Caco-2 (cell line): ENCODE measurements around the gene SHISA2. TPM values are rescaled to one million over a fixed set of nuclear protein-coding genes. Genes with fewer than 3 reads are reported as not detected.

ENCODE experiments used
- BruUV-seq: library from RNA; stranded (reverse); fragments of 400-500 nt; replicated peaks from 2 replicates; lab custom pipeline; 2021; lab: Mats Ljungman, UMichigan
- CTCF ChIA-PET: fragments of 300-600 bp; sonication (Branson Sonifier 250); formaldehyde crosslinking; loops from one replicate; lab custom pipeline; 2022; ENCODE audit warnings: antibody characterized with exemption; lab: Charles Lee
- POLR2A ChIA-PET: fragments of 300-600 bp; sonication (Branson Sonifier 250); formaldehyde crosslinking; loops from one replicate; lab custom pipeline; 2022; ENCODE audit warnings: antibody characterized with exemption; lab: Charles Lee
- DNase-seq, 2 experiments: peaks; one replicate each; pipeline versions ENCODE4 v3.0.0 to v3.0.0-alpha.2; 2020 to 2022
- H3K27me3 ChIP-seq: replicated peaks from 2 replicates; pipeline ENCODE4 v1.6.0; 2011; ENCODE audit warnings: low read length; ENCODE audit not compliant: control insufficient read depth, insufficient read depth
- H3K36me3 ChIP-seq: 2 replicates; pipeline ENCODE4 v1.5.1; 2011; ENCODE audit warnings: low read length; ENCODE audit not compliant: control insufficient read depth, insufficient read depth
- H3K4me1 ChIP-seq: fragments of 250-450 bp; sonication (Bioruptor Pico); 2 replicates; pipeline ENCODE4 v1.5.1; 2020; ENCODE audit warnings: mild to moderate bottlenecking
- H3K4me3 ChIP-seq: 2 replicates; pipeline ENCODE4 v1.5.1; 2011; ENCODE audit warnings: low read depth, mild to moderate bottlenecking, control low read depth, low read length
- H3K9me3 ChIP-seq: fragments of 250-450 bp; sonication (Bioruptor Pico); 2 replicates; pipeline ENCODE4 v1.5.1; 2020; ENCODE audit warnings: mild to moderate bottlenecking, moderate library complexity
- H3K27ac Mint-ChIP-seq: one replicate; pipeline ENCODE4 v1.8.0; 2022; ENCODE audit warnings: mixed read lengths; ENCODE audit not compliant: unreplicated experiment
- H3K27me3 Mint-ChIP-seq: one replicate; pipeline ENCODE4 v1.8.0; 2022; ENCODE audit warnings: mixed read lengths; ENCODE audit not compliant: insufficient read depth, unreplicated experiment
- H3K36me3 Mint-ChIP-seq: one replicate; pipeline ENCODE4 v1.8.0; 2022; ENCODE audit warnings: mild to moderate bottlenecking, mixed read lengths; ENCODE audit not compliant: insufficient read depth, unreplicated experiment
- H3K4me1 Mint-ChIP-seq: one replicate; pipeline ENCODE4 v1.8.0; 2022; ENCODE audit warnings: low read depth, mixed read lengths; ENCODE audit not compliant: unreplicated experiment
- H3K4me3 Mint-ChIP-seq: one replicate; pipeline ENCODE4 v1.8.0; 2022; ENCODE audit warnings: mild to moderate bottlenecking, moderate library complexity, mixed read lengths; ENCODE audit not compliant: unreplicated experiment
- H3K9me3 Mint-ChIP-seq: one replicate; pipeline ENCODE4 v1.8.0; 2022; ENCODE audit warnings: mixed read lengths; ENCODE audit not compliant: unreplicated experiment
- intact Hi-C: fragments of 100-400 bp; cut with micrococcal nuclease; formaldehyde crosslinking; loops from one replicate; pipeline ENCODE4 v1.10.0; 2022; ENCODE audit not compliant: unreplicated experiment
- total RNA-seq: library from RNA; stranded (reverse); gene quantifications from 2 replicates; pipeline ENCODE4 v1.2.3, GENCODE V29; 2022
- TF ChIP-seq, protein P1 (sequence below), 2 experiments: fragments of 200-600 bp in 1 of 2; IDR thresholded peaks; 1 replicate in 1 of 2; 2 replicates in 1 of 2; pipeline versions ENCODE4 v1.5.1 to v1.8.0; 2011 to 2022; ENCODE audit warnings: antibody characterized with exemption in 1 of 2, control low read depth in 1 of 2, inconsistent platforms in 1 of 2, low read depth in 1 of 2, low read length in 1 of 2, mild to moderate bottlenecking in 1 of 2, moderate library complexity in 1 of 2; ENCODE audit not compliant: insufficient read depth in 1 of 2, severe bottlenecking in 1 of 2, unreplicated experiment in 1 of 2

The SHISA2 gene
- total RNA-seq, 1 experiment from 2014 or later, result not detected

DNA sequence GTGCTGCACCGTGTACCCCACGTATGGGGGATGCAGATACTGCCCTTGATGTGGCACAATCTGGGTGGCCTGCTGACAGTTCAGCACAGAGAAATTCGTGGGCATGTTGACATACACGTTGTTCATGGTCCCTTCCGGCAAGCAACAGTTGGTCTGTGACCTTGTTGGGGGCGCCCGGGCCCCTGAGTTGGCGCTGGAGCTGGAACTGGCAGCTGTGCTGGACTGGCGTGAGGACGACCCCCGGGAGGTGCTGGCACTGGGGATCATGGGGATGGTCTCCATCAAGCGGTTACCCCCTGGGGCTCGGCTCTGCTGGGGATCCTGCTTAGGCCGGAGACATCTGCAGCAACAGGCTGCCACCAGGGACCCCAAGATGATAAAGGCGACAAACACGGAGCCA lies 5.2 kb downstream of the SHISA2 start:
- Histone ChIP-seq H3K36me3 (no peaks in the 10 kb centered on the region), H3K9me3 (no peaks in the 10 kb centered on the region), H3K4me1 (no peaks in the 10 kb centered on the region), H3K27me3 (peaks cover 1% of the 10 kb centered on the region; the same call in 1 of the 2 replicates), H3K4me3 (no peak overlapping the region)
- TF ChIP-seq, protein P1, sequence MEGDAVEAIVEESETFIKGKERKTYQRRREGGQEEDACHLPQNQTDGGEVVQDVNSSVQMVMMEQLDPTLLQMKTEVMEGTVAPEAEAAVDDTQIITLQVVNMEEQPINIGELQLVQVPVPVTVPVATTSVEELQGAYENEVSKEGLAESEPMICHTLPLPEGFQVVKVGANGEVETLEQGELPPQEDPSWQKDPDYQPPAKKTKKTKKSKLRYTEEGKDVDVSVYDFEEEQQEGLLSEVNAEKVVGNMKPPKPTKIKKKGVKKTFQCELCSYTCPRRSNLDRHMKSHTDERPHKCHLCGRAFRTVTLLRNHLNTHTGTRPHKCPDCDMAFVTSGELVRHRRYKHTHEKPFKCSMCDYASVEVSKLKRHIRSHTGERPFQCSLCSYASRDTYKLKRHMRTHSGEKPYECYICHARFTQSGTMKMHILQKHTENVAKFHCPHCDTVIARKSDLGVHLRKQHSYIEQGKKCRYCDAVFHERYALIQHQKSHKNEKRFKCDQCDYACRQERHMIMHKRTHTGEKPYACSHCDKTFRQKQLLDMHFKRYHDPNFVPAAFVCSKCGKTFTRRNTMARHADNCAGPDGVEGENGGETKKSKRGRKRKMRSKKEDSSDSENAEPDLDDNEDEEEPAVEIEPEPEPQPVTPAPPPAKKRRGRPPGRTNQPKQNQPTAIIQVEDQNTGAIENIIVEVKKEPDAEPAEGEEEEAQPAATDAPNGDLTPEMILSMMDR (IDR thresholded peaks at IDR 0.05; ENCODE audit: insufficient read depth in 1 of 2, low read depth in 1 of 2, low read length in 1 of 2, severe bottlenecking in 1 of 2, unreplicated experiment in 1 of 2), result no peak
- CTCF ChIA-PET, result no interaction called here
- no TSS peak for BruUV-seq
- no peak for DNase-seq
- Mint-ChIP-seq H3K4me1 (no peaks in the 10 kb centered on the region), H3K27me3 (peaks cover 2% of the 10 kb centered on the region), H3K27ac (no peak overlapping the region), H3K36me3 (no peaks in the 10 kb centered on the region), H3K9me3 (no peaks in the 10 kb centered on the region), H3K4me3 (no peak overlapping the region)
- POLR2A ChIA-PET, result no interaction called here
- intact Hi-C loops, result no loop called here

DNA sequence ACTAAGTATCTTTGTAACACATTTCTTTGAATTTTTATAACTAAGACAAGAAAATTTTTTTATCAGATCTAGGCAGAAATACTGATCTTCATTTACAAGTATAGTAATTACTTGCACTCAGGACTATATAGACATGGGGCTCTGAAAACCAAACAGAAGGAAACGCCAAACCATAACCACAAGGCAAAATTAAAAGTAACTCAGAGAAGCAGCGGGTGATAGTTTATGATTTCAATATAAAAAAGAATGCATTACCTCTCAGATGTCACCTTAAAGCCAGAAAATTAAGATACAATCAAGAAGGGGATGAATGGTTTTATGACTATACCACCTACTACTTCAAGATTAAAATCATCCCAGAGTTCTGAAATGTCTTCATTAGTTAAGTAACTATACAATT lies 6.7 kb downstream of the SHISA2 start:
- Mint-ChIP-seq H3K27me3 (peaks cover 2% of the 10 kb centered on the region), H3K4me3 (no peak overlapping the region), H3K36me3 (no peaks in the 10 kb centered on the region), H3K27ac (no peak overlapping the region), H3K4me1 (no peaks in the 10 kb centered on the region), H3K9me3 (no peaks in the 10 kb centered on the region)
- Histone ChIP-seq H3K9me3 (no peaks in the 10 kb centered on the region), H3K4me1 (no peaks in the 10 kb centered on the region), H3K4me3 (no peak overlapping the region), H3K36me3 (no peaks in the 10 kb centered on the region), H3K27me3 (peaks cover 1% of the 10 kb centered on the region; the same call in 1 of the 2 replicates)
- DNase-seq, result no peak
- no TSS peak for BruUV-seq
- intact Hi-C loops, result no loop called here
- ChIA-PET CTCF (no interaction called here), POLR2A (no interaction called here)
- TF ChIP-seq, protein P1 (IDR thresholded peaks at IDR 0.05; ENCODE audit: insufficient read depth in 1 of 2, low read depth in 1 of 2, low read length in 1 of 2, severe bottlenecking in 1 of 2, unreplicated experiment in 1 of 2), result no peak

DNA sequence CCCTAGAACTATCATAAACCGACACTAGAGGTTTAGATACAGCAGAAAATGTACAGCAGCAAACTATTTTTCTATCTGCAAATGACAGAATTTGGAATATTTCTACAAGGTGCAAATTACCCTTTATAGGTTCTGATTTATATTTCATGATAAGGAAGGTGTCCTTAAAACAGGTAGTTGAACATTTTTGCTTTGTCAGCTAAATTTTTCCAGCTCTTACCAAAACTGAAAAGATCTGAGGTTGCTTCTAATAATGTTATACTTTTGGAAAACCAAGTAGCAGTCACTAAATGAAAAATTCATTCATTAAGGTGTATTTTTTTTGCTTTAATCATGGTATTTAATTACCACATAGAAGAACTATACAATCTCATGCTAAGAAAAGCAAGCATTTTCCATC lies 9.0 kb downstream of the SHISA2 start:
- DNase-seq, result no peak
- H3K36me3 ChIP-seq, result no peaks in the 10 kb centered on the region
- ChIA-PET POLR2A (no interaction called here), CTCF (interaction anchor here (0.9 kb wide), 1 partner anchor 10 kb away, joined by 3 read pairs; no protein-coding TSS in a partner anchor)
- H3K4me3 ChIP-seq, result no peak overlapping the region
- Mint-ChIP-seq H3K4me3 (no peak overlapping the region), H3K27me3 (peaks cover 2% of the 10 kb centered on the region), H3K27ac (no peak overlapping the region), H3K4me1 (no peaks in the 10 kb centered on the region), H3K9me3 (no peaks in the 10 kb centered on the region), H3K36me3 (no peaks in the 10 kb centered on the region)
- H3K27me3 ChIP-seq, result peaks cover 1% of the 10 kb centered on the region; the same call in 1 of the 2 replicates
- TF ChIP-seq, protein P1 (IDR thresholded peaks at IDR 0.05; ENCODE audit: insufficient read depth in 1 of 2, low read depth in 1 of 2, low read length in 1 of 2, severe bottlenecking in 1 of 2, unreplicated experiment in 1 of 2), result no peak
- intact Hi-C loops, result no loop called here
- H3K9me3 ChIP-seq, result no peaks in the 10 kb centered on the region
- BruUV-seq, result no TSS peak
- no peaks in the 10 kb centered on the region for H3K4me1 ChIP-seq
